VCaP (cell line): ENCODE results near the gene TMEM26.

Source experiments
- H3K27ac ChIP-seq: fragments of 450-650 bp; 2 replicates; pipeline ENCODE4 v1.5.1; 2017
- CTCF ChIP-seq: fragments of 450-650 bp; conservative IDR thresholded peaks from 2 replicates; pipeline ENCODE4 v1.5.1; 2017; ENCODE audit warnings: mild to moderate bottlenecking, moderate library complexity

Gene TMEM26

DNA sequence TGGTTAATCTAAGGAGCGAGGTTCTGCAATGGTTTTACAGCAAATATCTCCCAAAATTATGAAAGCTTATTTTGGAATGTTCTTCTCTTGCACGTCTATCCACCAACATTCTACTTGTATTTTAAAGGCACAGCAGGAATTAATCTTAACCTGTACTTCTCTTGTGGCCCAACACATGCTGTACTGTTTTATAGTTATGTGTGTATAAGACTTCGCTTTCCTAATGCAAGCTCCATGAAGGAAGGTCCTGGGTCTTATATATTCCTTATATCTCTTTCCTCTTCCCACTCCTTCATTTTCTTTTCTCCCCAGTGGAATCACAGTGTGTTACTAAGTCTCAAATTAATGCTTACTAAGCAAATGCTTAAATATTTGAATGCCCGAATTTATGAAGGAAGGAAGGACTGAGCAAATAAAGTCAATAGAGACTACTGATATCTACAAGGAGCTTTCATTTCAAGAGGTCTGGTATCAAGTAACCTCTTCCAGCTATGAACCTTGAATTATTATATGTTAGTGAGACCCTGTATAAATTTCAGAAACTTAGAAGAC lies 14.0 kb downstream of the TMEM26 start:
- H3K27ac ChIP-seq = peak overlapping the region; percentile 37
- no peak for TF ChIP-seq CTCF

- H3K27ac ChIP-seq = peak overlapping the region; percentile 37
- no peak for TF ChIP-seq CTCF
These were observed 14.8 kb downstream of the TMEM26 start for GRCh38 chr10:61438141-61438988.

DNA sequence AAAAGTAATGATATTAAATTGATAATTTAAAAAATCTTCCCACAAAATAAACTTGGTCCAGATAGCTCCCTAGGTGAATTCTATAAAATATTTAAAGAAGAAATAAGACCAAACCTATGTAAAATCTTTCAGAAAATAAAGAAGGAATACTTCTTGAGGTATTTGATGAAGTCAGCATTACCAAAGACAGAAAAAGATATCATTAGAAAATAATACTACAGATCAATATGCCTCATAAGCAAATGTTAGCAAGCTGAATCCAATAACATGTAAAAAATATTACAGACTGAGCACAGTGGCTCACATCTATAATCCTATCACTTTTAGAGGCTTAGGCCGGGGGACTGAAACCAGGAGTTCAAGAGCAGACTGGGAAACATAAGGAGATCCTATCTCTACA lies 30.0 kb downstream of the TMEM26 start:
- H3K27ac ChIP-seq = no peak overlapping the region
- TF ChIP-seq CTCF = no peak

- no peak for TF ChIP-seq CTCF
- no peak overlapping the region for H3K27ac ChIP-seq
These were observed 35.5 kb downstream of the TMEM26 start for GRCh38 chr10:61417661-61418060.

- H3K27ac ChIP-seq = no peak overlapping the region
- TF ChIP-seq CTCF = no peak
These were observed 37.4 kb downstream of the TMEM26 start for GRCh38 chr10:61415824-61416223.

- no peak for TF ChIP-seq CTCF
- no peak overlapping the region for H3K27ac ChIP-seq
These were observed 41.5 kb downstream of the TMEM26 start for GRCh38 chr10:61411706-61412105.

GRCh38 chr10:61410353-61411070 lies 42.7 kb downstream of the TMEM26 start:
- H3K27ac ChIP-seq = no peak overlapping the region
- TF ChIP-seq CTCF = no peak
